Loucy (cell line): ENCODE results near the gene COA5.

Experiments used
- H2AFZ ChIP-seq: fragments of 200-600 bp; sonication (generic); 2 replicates; pipeline ENCODE4 v1.6.0; 2016; ENCODE audit warnings: antibody characterized with exemption, mild to moderate bottlenecking, low read length, moderate library complexity
- H3F3A ChIP-seq: fragments of 200-600 bp; 2 replicates; pipeline ENCODE4 v1.6.0; 2016; ENCODE audit warnings: antibody characterized with exemption, low read depth, mild to moderate bottlenecking
- H3K27me3 ChIP-seq: fragments of 200-600 bp; sonication (generic); 2 replicates; pipeline ENCODE4 v1.6.1; 2014; ENCODE audit warnings: low read length, mild to moderate bottlenecking; ENCODE audit not compliant: insufficient read depth, poor library complexity, severe bottlenecking
- H3K36me3 ChIP-seq: fragments of 200-600 bp; sonication (generic); 2 replicates; pipeline ENCODE4 v1.6.1; 2016; ENCODE audit warnings: low read length; ENCODE audit not compliant: insufficient read depth
- H3K4me1 ChIP-seq: fragments of 200-600 bp; sonication (generic); 2 replicates; pipeline ENCODE4 v1.5.1; 2014; ENCODE audit warnings: low read length, mild to moderate bottlenecking; ENCODE audit not compliant: insufficient read depth, poor library complexity, severe bottlenecking
- H3K4me2 ChIP-seq: fragments of 200-600 bp; sonication (generic); 2 replicates; pipeline ENCODE4 v1.6.0; 2014; ENCODE audit warnings: antibody characterized with exemption, low read length, low read depth, mild to moderate bottlenecking; ENCODE audit not compliant: poor library complexity, severe bottlenecking
- H3K4me3 ChIP-seq: fragments of 200-600 bp; sonication (generic); 2 replicates; pipeline ENCODE4 v1.5.1; 2014; ENCODE audit warnings: low read length, mild to moderate bottlenecking, mixed read lengths; ENCODE audit not compliant: poor library complexity, severe bottlenecking
- H3K79me2 ChIP-seq: fragments of 200-600 bp; sonication (generic); 2 replicates; pipeline ENCODE4 v1.6.1; 2014; ENCODE audit warnings: low read length; ENCODE audit not compliant: insufficient read depth
- H3K9ac ChIP-seq: fragments of 200-600 bp; sonication (generic); 2 replicates; pipeline ENCODE4 v1.6.0; 2014; ENCODE audit warnings: mild to moderate bottlenecking, low read depth, low read length, moderate library complexity; ENCODE audit not compliant: poor library complexity, severe bottlenecking
- H3K9me2 ChIP-seq: fragments of 200-600 bp; sonication (generic); replicated peaks from 2 replicates; pipeline ENCODE4 v1.6.1; 2016; ENCODE audit warnings: low read depth, low read length, mixed read lengths
- H3K9me3 ChIP-seq: fragments of 200-600 bp; sonication (generic); 2 replicates; pipeline ENCODE4 v1.6.1; 2014; ENCODE audit warnings: mild to moderate bottlenecking, antibody characterized with exemption, low read length, low read depth; ENCODE audit not compliant: insufficient read depth
- H4K20me1 ChIP-seq: fragments of 200-600 bp; sonication (generic); 2 replicates; pipeline ENCODE4 v1.6.0; 2014; ENCODE audit warnings: antibody characterized with exemption, low read length, mild to moderate bottlenecking; ENCODE audit not compliant: insufficient read depth, poor library complexity, severe bottlenecking
- CTCF ChIP-seq: fragments of 200-600 bp; sonication (generic); conservative IDR thresholded peaks from 2 replicates; pipeline ENCODE4 v1.5.1; 2014; ENCODE audit warnings: mild to moderate bottlenecking, antibody characterized with exemption, low read length
- EZH2phosphoT487 ChIP-seq: fragments of 200-600 bp; IDR thresholded peaks from 2 replicates; pipeline ENCODE4 v1.6.1; 2018; ENCODE audit warnings: antibody characterized with exemption, mild to moderate bottlenecking, moderate library complexity, borderline replicate concordance

Gene COA5

GRCh38 chr2:98563394-98563793 is 44.9 kb downstream of the COA5 start:
- H3K4me3 ChIP-seq: no peak overlapping the region
- H3K9ac ChIP-seq: no peak overlapping the region
- no peak overlapping the region for H3K4me2 ChIP-seq
- H3K27me3 ChIP-seq: no peaks in the 10 kb centered on the region
- H3K9me3 ChIP-seq: no peaks in the 10 kb centered on the region
- no peak overlapping the region for H2AFZ ChIP-seq
- H3K36me3 ChIP-seq: peaks cover 33% of the 10 kb centered on the region; the same call in 1 of the 2 replicates
- no peaks in the 10 kb centered on the region for H4K20me1 ChIP-seq
- H3K79me2 ChIP-seq: no peaks in the 10 kb centered on the region
- H3F3A ChIP-seq: no peaks in the 10 kb centered on the region
- H3K4me1 ChIP-seq: peaks cover 28% of the 10 kb centered on the region
- TF ChIP-seq EZH2phosphoT487: no peak
- TF ChIP-seq CTCF: no peak
- H3K9me2 ChIP-seq: no peaks in the 10 kb centered on the region

GRCh38 chr2:98561902-98562695 is 46.2 kb downstream of the COA5 start:
- H2AFZ ChIP-seq: no peak overlapping the region
- TF ChIP-seq EZH2phosphoT487 (no peak), CTCF (no peak)
- H3K9me2 ChIP-seq: no peaks in the 10 kb centered on the region
- H3K9ac ChIP-seq: no peak overlapping the region
- no peaks in the 10 kb centered on the region for H4K20me1 ChIP-seq
- peaks cover 41% of the 10 kb centered on the region for H3K4me1 ChIP-seq
- no peaks in the 10 kb centered on the region for H3K27me3 ChIP-seq
- H3K4me2 ChIP-seq: no peak overlapping the region
- H3F3A ChIP-seq: no peaks in the 10 kb centered on the region
- no peak overlapping the region for H3K4me3 ChIP-seq
- H3K36me3 ChIP-seq: peaks cover 26% of the 10 kb centered on the region; the same call in 1 of the 2 replicates
- no peaks in the 10 kb centered on the region for H3K9me3 ChIP-seq
- no peaks in the 10 kb centered on the region for H3K79me2 ChIP-seq

GRCh38 chr2:98561018-98561417 is 47.3 kb downstream of the COA5 start:
- no peak overlapping the region for H3K4me3 ChIP-seq
- H2AFZ ChIP-seq: no peak overlapping the region
- H3K79me2 ChIP-seq: no peaks in the 10 kb centered on the region
- peaks cover 20% of the 10 kb centered on the region; the same call in 1 of the 2 replicates for H3K36me3 ChIP-seq
- H3K27me3 ChIP-seq: no peaks in the 10 kb centered on the region
- no peaks in the 10 kb centered on the region for H3K9me2 ChIP-seq
- H3F3A ChIP-seq: no peaks in the 10 kb centered on the region
- no peak for TF ChIP-seq EZH2phosphoT487
- TF ChIP-seq CTCF: no peak
- no peak overlapping the region for H3K9ac ChIP-seq
- H3K4me1 ChIP-seq: peaks cover 51% of the 10 kb centered on the region
- H4K20me1 ChIP-seq: no peaks in the 10 kb centered on the region
- no peaks in the 10 kb centered on the region for H3K9me3 ChIP-seq
- H3K4me2 ChIP-seq: no peak overlapping the region
